ENCODE results near the gene EYA3.

- TF ChIP-seq CTCF (IDR thresholded peaks at IDR 0.05) (no peak), POLR2A (IDR thresholded peaks at IDR 0.05) (no peak), POLR2AphosphoS5 (IDR thresholded peaks at IDR 0.05; ENCODE audit: insufficient read depth in 1 of 2, low read depth in 1 of 2) (no peak)
These were observed 130.8 kb downstream of the EYA3 start for GRCh38 chr1:27957655-27958054.

Data from vagina (tissue), 2 donors.